ENCODE results near the gene PARG. TPM values are rescaled to one million over a fixed set of nuclear protein-coding genes. Genes with fewer than 3 reads are reported as not detected.

PARG gene
- total and polyA plus RNA-seq, 4 donors = 4.5 to 16.9 (median 9.0) TPM

GRCh38 chr10:49784681-49785080, 157.1 kb downstream of the PARG start:
- TF ChIP-seq RAD21 (IDR thresholded peaks at IDR 0.05) = no peak
- no peak for TF ChIP-seq FOXA1 (IDR thresholded peaks at IDR 0.05)
- no peak for TF ChIP-seq TAF1 (conservative IDR thresholded peaks at IDR 0.05)
- no peak for TF ChIP-seq RXRA (IDR thresholded peaks at IDR 0.05)
- TF ChIP-seq, protein P1, sequence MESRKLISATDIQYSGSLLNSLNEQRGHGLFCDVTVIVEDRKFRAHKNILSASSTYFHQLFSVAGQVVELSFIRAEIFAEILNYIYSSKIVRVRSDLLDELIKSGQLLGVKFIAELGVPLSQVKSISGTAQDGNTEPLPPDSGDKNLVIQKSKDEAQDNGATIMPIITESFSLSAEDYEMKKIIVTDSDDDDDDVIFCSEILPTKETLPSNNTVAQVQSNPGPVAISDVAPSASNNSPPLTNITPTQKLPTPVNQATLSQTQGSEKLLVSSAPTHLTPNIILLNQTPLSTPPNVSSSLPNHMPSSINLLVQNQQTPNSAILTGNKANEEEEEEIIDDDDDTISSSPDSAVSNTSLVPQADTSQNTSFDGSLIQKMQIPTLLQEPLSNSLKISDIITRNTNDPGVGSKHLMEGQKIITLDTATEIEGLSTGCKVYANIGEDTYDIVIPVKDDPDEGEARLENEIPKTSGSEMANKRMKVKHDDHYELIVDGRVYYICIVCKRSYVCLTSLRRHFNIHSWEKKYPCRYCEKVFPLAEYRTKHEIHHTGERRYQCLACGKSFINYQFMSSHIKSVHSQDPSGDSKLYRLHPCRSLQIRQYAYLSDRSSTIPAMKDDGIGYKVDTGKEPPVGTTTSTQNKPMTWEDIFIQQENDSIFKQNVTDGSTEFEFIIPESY (IDR thresholded peaks at IDR 0.05) = no peak
- no peak for TF ChIP-seq SP1 (IDR thresholded peaks at IDR 0.05)
- TF ChIP-seq NR2F2 (IDR thresholded peaks at IDR 0.05) = no peak
- no peak for TF ChIP-seq FOXA2 (IDR thresholded peaks at IDR 0.05)
- 72% methylated on average over 8 of the region's 8 CpGs for WGBS
- no peak overlapping the region for H3K9ac ChIP-seq (ENCODE audit: low read depth in 1 of 2, low read length in 2 of 2)
- no peaks in the 10 kb centered on the region for H3K9me3 ChIP-seq (ENCODE audit: control insufficient read depth in 4 of 4, low read length in 3 of 4)
- no peak overlapping the region for H3K27ac ChIP-seq (ENCODE audit: low read depth in 1 of 2, low read length in 2 of 2)
- DNase-seq (ENCODE audit: low spot score) = no peak
- no peaks in the 10 kb centered on the region for H3K4me1 ChIP-seq (ENCODE audit: control insufficient read depth in 4 of 4, insufficient read depth in 4 of 4, low read length in 3 of 4)
- H3K27me3 ChIP-seq (ENCODE audit: control insufficient read depth in 4 of 4, insufficient read depth in 4 of 4, low read length in 3 of 4) = no peaks in the 10 kb centered on the region
- H3K36me3 ChIP-seq (ENCODE audit: control insufficient read depth in 4 of 4, insufficient read depth in 3 of 4, low read depth in 1 of 4, low read length in 3 of 4) = no peaks in the 10 kb centered on the region
- H3K4me3 ChIP-seq (ENCODE audit: low read depth in 1 of 3, low read length in 3 of 3) = no peak overlapping the region

GRCh38 chr10:49783645-49784044, 158.2 kb downstream of the PARG start:
- WGBS = 47% methylated on average over 5 of the region's 5 CpGs
- no peaks in the 10 kb centered on the region for H3K36me3 ChIP-seq (ENCODE audit: control insufficient read depth in 4 of 4, insufficient read depth in 3 of 4, low read depth in 1 of 4, low read length in 3 of 4)
- H3K27me3 ChIP-seq (ENCODE audit: control insufficient read depth in 4 of 4, insufficient read depth in 4 of 4, low read length in 3 of 4) = no peaks in the 10 kb centered on the region
- no peaks in the 10 kb centered on the region for H3K4me1 ChIP-seq (ENCODE audit: control insufficient read depth in 4 of 4, insufficient read depth in 4 of 4, low read length in 3 of 4)
- H3K9me3 ChIP-seq (ENCODE audit: control insufficient read depth in 4 of 4, low read length in 3 of 4) = no peaks in the 10 kb centered on the region
- no peak for DNase-seq (ENCODE audit: low spot score)
- no peak overlapping the region for H3K9ac ChIP-seq (ENCODE audit: low read depth in 1 of 2, low read length in 2 of 2)
- TF ChIP-seq, protein P2, sequence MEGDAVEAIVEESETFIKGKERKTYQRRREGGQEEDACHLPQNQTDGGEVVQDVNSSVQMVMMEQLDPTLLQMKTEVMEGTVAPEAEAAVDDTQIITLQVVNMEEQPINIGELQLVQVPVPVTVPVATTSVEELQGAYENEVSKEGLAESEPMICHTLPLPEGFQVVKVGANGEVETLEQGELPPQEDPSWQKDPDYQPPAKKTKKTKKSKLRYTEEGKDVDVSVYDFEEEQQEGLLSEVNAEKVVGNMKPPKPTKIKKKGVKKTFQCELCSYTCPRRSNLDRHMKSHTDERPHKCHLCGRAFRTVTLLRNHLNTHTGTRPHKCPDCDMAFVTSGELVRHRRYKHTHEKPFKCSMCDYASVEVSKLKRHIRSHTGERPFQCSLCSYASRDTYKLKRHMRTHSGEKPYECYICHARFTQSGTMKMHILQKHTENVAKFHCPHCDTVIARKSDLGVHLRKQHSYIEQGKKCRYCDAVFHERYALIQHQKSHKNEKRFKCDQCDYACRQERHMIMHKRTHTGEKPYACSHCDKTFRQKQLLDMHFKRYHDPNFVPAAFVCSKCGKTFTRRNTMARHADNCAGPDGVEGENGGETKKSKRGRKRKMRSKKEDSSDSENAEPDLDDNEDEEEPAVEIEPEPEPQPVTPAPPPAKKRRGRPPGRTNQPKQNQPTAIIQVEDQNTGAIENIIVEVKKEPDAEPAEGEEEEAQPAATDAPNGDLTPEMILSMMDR (IDR thresholded peaks at IDR 0.05; ENCODE audit: low read depth, low read length, missing input control) = no peak
- TF ChIP-seq FOXA1 (IDR thresholded peaks at IDR 0.05) (no peak), FOXA2 (IDR thresholded peaks at IDR 0.05) (no peak), RAD21 (IDR thresholded peaks at IDR 0.05) (peak; percentile 66 to 79), SP1 (IDR thresholded peaks at IDR 0.05) (no peak)
- H3K27ac ChIP-seq (ENCODE audit: low read depth in 1 of 2, low read length in 2 of 2) = no peak overlapping the region
- no peak overlapping the region for H3K4me3 ChIP-seq (ENCODE audit: low read depth in 1 of 3, low read length in 3 of 3)

DNA sequence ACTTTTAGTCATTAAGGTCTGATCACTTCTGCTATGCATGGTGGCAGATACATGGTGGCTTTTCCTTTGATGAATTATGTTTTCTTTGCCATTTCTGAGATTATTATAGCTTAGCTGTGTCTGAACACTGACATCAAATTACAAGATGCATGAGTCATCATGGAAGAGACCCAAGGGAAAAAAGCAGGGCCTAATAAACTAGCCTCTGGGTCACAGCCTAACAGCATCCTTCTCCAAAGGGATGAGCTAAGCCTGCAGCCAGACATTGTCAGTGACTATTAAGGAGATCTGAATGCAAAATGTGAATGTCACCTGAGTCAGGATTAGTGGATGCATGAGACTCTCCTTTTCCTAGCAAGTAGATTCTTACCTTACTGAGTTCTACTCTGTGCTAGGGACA, 160.6 kb downstream of the PARG start:
- Histone ChIP-seq H3K27ac (ENCODE audit: low read depth in 1 of 2, low read length in 2 of 2) (no peak overlapping the region), H3K27me3 (ENCODE audit: control insufficient read depth in 4 of 4, insufficient read depth in 4 of 4, low read length in 3 of 4) (no peaks in the 10 kb centered on the region), H3K4me1 (ENCODE audit: control insufficient read depth in 4 of 4, insufficient read depth in 4 of 4, low read length in 3 of 4) (no peaks in the 10 kb centered on the region), H3K9me3 (ENCODE audit: control insufficient read depth in 4 of 4, low read length in 3 of 4) (no peaks in the 10 kb centered on the region), H3K9ac (ENCODE audit: low read depth in 1 of 2, low read length in 2 of 2) (no peak overlapping the region), H3K4me3 (ENCODE audit: low read depth in 1 of 3, low read length in 3 of 3) (no peak overlapping the region), H3K36me3 (ENCODE audit: control insufficient read depth in 4 of 4, insufficient read depth in 3 of 4, low read depth in 1 of 4, low read length in 3 of 4) (no peaks in the 10 kb centered on the region)
- DNase-seq (ENCODE audit: low spot score) = no peak
- no peak for TF ChIP-seq YY1 (IDR thresholded peaks at IDR 0.05)
- no peak for TF ChIP-seq TAF1 (conservative IDR thresholded peaks at IDR 0.05)
- no peak for TF ChIP-seq HNF4G (IDR thresholded peaks at IDR 0.05)
- TF ChIP-seq FOXA1 (IDR thresholded peaks at IDR 0.05) = no peak
- TF ChIP-seq, protein P1 (IDR thresholded peaks at IDR 0.05) = no peak
- TF ChIP-seq, protein P3, sequence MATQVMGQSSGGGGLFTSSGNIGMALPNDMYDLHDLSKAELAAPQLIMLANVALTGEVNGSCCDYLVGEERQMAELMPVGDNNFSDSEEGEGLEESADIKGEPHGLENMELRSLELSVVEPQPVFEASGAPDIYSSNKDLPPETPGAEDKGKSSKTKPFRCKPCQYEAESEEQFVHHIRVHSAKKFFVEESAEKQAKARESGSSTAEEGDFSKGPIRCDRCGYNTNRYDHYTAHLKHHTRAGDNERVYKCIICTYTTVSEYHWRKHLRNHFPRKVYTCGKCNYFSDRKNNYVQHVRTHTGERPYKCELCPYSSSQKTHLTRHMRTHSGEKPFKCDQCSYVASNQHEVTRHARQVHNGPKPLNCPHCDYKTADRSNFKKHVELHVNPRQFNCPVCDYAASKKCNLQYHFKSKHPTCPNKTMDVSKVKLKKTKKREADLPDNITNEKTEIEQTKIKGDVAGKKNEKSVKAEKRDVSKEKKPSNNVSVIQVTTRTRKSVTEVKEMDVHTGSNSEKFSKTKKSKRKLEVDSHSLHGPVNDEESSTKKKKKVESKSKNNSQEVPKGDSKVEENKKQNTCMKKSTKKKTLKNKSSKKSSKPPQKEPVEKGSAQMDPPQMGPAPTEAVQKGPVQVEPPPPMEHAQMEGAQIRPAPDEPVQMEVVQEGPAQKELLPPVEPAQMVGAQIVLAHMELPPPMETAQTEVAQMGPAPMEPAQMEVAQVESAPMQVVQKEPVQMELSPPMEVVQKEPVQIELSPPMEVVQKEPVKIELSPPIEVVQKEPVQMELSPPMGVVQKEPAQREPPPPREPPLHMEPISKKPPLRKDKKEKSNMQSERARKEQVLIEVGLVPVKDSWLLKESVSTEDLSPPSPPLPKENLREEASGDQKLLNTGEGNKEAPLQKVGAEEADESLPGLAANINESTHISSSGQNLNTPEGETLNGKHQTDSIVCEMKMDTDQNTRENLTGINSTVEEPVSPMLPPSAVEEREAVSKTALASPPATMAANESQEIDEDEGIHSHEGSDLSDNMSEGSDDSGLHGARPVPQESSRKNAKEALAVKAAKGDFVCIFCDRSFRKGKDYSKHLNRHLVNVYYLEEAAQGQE (IDR thresholded peaks at IDR 0.05) = no peak
- TF ChIP-seq RXRA (IDR thresholded peaks at IDR 0.05) = no peak
- TF ChIP-seq, protein P2 (IDR thresholded peaks at IDR 0.05; ENCODE audit: low read depth, low read length, missing input control) = no peak
- TF ChIP-seq ATF3 (IDR thresholded peaks at IDR 0.05) = no peak
- no peak for TF ChIP-seq HNF4A (conservative IDR thresholded peaks at IDR 0.05)
- TF ChIP-seq SP1 (IDR thresholded peaks at IDR 0.05) = no peak
- TF ChIP-seq NR2F2 (IDR thresholded peaks at IDR 0.05) = no peak
